ENCODE results near the gene GABBR2. TPM values are rescaled to one million over a fixed set of nuclear protein-coding genes. Genes with fewer than 3 reads are reported as not detected.

The GABBR2 gene
- total and polyA plus RNA-seq, 8 donors = 0.41 to 2.3 (median 0.79) TPM

- Histone ChIP-seq H3K9me3 (no peaks in the 10 kb centered on the region), H3K4me3 (no peak overlapping the region), H3K27ac (no peak overlapping the region), H3K27me3 (no peaks in the 10 kb centered on the region), H3K4me1 (peaks cover 0 to 20% of the 10 kb centered on the region in 2 donors), H3K36me3 (no peaks in the 10 kb centered on the region)
- intact Hi-C loops (cut with DNase I) = loop anchor here in 1 of 2 donors (10.0 kb wide), 1 partner anchor 463 kb away; no protein-coding TSS in a partner anchor
- DNase-seq (no peak), ATAC-seq (no peak)
- TF ChIP-seq CTCF (IDR thresholded peaks at IDR 0.05) = no peak
Observed at GRCh38 chr9:98311541-98311940, 397.2 kb downstream of the GABBR2 start.

GRCh38 chr9:98310752-98311392, 397.9 kb downstream of the GABBR2 start:
- intact Hi-C loops (cut with DNase I) = loop anchor here in 1 of 2 donors (10.0 kb wide), 1 partner anchor 464 kb away; no protein-coding TSS in a partner anchor
- Histone ChIP-seq H3K36me3 (no peaks in the 10 kb centered on the region), H3K27ac (no peak overlapping the region), H3K4me1 (peaks cover 0 to 19% of the 10 kb centered on the region in 2 donors), H3K9me3 (no peaks in the 10 kb centered on the region), H3K27me3 (no peaks in the 10 kb centered on the region), H3K4me3 (no peak overlapping the region)
- no peak for TF ChIP-seq CTCF (IDR thresholded peaks at IDR 0.05)
- DNase-seq (no peak), ATAC-seq (no peak)

- H3K4me1 ChIP-seq = no peaks in the 10 kb centered on the region
- no peaks in the 10 kb centered on the region for H3K9me3 ChIP-seq
- intact Hi-C loops (cut with DNase I) = no loop called here
- ATAC-seq = no peak
- H3K4me3 ChIP-seq = no peak overlapping the region
- TF ChIP-seq CTCF (IDR thresholded peaks at IDR 0.05) = no peak
- no peak overlapping the region for H3K27ac ChIP-seq
- H3K27me3 ChIP-seq = no peaks in the 10 kb centered on the region
- no peaks in the 10 kb centered on the region for H3K36me3 ChIP-seq
- DNase-seq = no peak
Observed at GRCh38 chr9:98306384-98307145, 402.2 kb downstream of the GABBR2 start.

GRCh38 chr9:98304381-98304780, 404.4 kb downstream of the GABBR2 start:
- H3K27ac ChIP-seq = no peak overlapping the region
- intact Hi-C loops (cut with DNase I) = no loop called here
- DNase-seq (no peak), ATAC-seq (no peak)
- H3K4me3 ChIP-seq = no peak overlapping the region
- H3K27me3 ChIP-seq = no peaks in the 10 kb centered on the region
- no peaks in the 10 kb centered on the region for H3K9me3 ChIP-seq
- no peaks in the 10 kb centered on the region for H3K36me3 ChIP-seq
- no peaks in the 10 kb centered on the region for H3K4me1 ChIP-seq
- no peak for TF ChIP-seq CTCF (IDR thresholded peaks at IDR 0.05)

- no peaks in the 10 kb centered on the region for H3K9me3 ChIP-seq
- DNase-seq (no peak), ATAC-seq (no peak)
- no peak overlapping the region for H3K27ac ChIP-seq
- no peak overlapping the region for H3K4me3 ChIP-seq
- H3K4me1 ChIP-seq = no peaks in the 10 kb centered on the region
- H3K36me3 ChIP-seq = no peaks in the 10 kb centered on the region
- TF ChIP-seq CTCF (IDR thresholded peaks at IDR 0.05) = no peak
- H3K27me3 ChIP-seq = no peaks in the 10 kb centered on the region
- intact Hi-C loops (cut with DNase I) = no loop called here
Observed at GRCh38 chr9:98303633-98304125, 405.1 kb downstream of the GABBR2 start.

All from left lung (tissue), 10 donors.